HG03045 (cell line): ENCODE measurements around the gene CIAPIN1.

Experiments
- ATAC-seq: cut with Tn5 transposase; IDR thresholded peaks from one replicate; pipeline ENCODE4 v1.9.1; 2021; ENCODE audit warnings: mild to moderate bottlenecking, moderate library complexity; ENCODE audit not compliant: unreplicated experiment

CIAPIN1 gene

DNA sequence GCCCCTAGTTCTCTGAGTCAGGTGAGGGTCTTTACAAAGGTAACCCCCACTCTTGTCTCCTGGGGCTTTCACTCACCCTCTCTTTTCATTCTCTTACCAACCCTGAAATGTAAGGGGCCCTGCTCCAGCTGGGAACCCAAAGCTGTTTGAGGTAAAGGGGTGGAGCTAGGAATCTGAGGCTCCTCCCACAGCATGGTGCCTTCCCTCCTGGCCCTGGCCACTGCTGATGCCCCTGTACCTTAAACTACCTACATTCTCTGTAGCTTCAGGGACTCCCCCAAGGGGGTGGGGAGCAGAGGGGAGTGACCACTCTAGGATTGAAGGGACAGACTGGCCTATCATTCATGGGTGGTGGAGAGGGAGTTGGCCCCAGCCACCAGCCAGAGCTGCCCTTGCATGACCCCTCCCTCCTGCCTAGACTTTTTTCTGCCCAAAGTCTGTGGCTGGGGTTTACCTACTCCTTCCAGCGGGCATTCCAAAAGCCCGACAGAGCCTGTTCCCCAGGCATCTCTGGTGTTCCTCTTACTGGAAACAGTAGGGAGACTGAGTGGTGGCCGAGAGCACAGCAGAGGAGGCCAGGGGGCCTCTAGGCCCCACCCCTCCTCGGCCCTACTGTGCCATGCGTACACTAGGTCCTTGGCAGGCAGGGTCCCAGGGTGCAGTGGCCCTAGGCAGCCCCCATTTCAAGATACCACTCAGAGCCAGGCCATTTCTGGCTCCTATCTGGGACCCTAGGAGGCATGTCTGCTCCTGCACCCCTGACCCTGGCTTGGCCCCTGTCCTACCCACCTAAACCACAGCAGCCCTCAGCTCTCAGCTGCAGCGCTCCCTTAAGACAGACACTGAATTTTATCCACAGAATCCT, 29.6 kb upstream of the CIAPIN1 start:
- ATAC-seq, result no peak

DNA sequence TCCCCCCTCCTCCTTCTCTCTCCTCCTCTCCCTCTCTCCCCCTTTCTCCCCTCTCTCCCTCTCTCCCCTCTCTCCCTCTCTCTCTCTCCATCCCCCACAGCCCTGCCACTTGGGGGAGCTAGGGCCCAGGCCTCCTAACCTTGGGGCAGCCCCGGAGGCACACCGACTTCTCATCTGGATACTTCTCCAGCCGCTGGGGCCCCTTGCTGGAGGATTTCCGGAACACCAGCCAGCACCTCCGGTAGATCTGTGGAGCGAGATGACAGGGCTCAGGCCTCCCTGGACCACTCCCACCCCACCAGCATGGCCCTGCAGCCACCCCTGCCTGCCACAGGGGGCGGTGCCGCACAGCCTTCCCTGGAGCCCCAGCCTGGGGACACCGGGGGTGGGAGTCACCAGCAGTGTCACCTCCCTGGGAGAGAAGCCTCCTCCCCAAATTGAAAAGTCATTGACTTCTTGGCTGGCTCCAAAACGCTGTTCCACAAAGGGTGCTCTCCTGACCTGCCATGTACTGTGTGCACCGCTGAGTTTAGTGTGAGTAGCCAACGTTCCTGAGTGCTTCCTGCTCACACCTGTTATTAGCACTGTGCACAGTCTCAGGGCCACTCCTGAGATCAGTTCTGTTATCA, 28.6 kb upstream of the CIAPIN1 start:
- ATAC-seq, result peak; percentile 83

DNA sequence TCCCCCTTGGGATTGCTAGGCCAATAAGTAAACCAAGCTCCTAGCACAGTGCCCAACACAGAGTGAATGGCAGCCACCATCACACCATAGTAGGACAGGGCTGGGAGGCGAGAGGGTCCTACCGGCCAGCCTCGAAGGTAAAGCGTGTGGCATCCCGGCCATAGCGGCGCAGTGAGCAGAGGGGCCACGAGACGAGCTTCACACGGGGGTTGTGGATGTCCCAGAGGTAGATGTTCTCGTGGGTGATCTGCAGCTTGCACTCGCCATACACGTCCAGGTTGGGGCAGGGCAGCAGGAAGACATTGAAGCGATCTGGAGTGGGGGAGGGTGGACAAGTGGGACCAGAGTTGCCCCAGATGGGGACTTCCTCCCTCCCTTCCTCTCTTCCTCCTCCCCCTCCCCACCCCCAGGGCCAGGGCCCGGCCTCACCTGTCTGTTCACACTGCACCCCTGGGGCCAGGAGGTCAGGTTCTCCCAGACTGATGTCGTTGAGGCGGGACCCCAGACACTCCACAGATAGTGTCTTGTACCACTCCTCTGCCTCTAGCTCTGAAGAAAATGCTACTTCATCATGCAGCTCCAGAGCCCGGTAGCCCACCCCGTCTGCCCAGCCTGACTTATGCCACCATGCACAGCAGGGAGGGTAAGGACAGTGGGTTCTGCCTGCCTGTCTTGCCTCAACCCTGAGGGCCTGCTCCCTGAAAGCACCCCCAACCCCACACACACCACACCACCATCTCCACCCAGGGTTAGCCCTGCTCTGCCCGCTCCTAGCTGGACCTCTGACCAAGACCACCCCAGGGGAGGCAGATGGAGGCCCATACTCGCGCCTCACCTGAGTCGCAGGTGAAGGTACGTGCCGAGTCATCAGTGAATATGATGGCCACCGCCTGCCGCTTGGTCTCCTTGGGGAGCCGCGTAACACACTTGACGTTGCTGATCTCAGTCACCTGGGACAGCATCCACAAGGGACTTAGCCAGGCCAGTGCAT, 27.8 kb upstream of the CIAPIN1 start:
- no peak for ATAC-seq

DNA sequence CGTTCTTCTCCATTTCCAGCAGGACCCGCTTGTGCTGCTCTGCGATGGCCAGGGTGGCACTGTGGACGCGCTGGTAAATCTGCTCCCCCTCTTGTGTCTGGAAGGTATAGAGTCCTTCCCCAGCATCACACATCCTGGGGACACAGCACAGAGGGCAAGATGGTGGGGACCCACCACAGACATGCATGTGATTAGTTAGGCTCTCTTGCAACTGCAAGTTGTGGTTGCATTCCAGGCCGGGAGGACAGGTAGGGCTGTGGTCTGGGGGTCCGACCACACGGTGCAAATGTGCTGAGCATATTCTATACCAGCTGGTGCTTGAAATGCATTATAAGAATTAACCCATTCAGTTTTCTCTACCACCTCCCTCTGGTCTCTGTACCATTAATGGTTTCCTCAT, 26.7 kb upstream of the CIAPIN1 start:
- no peak for ATAC-seq

DNA sequence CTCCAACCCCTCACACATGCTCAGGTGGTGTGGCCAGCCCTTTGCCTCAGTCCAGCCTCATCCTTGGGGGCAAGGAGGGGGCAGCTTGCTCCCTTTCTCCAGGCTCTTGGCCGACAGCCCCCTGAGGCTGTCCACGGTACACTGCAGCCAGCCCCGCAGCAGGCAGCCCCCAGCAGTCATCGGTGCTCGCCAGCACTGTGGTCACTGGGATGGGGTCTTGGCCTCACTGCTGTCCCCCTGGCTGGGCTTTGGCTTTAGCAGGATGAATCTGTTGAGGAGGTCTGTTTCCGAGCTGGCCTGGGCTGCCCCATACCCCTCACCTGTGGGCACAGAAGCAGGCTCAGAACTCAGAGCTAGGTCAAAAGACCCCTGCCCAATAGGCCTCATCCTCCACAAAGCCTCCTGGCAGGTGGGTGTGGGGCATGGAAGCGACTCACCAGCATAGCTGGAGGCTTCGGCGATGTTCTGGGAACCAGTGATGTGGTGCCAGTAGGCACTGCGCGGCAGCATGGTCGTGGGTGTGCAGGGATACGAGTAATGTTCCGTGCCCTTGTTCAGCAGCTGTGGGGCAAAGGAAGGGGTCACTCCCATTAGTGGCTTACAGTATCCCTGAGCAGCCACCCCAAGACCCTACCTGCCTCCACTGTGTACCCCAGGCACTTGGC, 26.1 kb upstream of the CIAPIN1 start:
- ATAC-seq, result no peak

DNA sequence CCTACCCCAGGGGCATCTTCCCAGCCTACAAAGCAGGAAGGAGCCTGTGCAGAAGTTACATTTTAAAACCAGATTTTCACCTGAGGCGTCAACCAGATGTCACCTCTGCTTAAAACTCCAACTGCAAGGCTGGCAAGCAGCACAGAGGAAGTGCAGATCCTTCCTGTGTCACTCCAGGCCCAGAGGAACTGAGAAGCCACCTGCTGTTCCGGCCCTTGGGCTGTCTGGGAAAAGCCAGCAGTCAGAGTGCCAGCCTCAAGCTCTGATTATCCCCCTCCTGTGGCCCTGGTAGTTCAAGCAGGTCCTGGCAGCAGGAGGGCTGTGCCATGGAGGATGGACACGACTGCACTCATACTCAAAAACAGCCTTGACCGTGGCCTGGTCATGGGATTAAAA, 25.5 kb upstream of the CIAPIN1 start:
- ATAC-seq, result no peak

DNA sequence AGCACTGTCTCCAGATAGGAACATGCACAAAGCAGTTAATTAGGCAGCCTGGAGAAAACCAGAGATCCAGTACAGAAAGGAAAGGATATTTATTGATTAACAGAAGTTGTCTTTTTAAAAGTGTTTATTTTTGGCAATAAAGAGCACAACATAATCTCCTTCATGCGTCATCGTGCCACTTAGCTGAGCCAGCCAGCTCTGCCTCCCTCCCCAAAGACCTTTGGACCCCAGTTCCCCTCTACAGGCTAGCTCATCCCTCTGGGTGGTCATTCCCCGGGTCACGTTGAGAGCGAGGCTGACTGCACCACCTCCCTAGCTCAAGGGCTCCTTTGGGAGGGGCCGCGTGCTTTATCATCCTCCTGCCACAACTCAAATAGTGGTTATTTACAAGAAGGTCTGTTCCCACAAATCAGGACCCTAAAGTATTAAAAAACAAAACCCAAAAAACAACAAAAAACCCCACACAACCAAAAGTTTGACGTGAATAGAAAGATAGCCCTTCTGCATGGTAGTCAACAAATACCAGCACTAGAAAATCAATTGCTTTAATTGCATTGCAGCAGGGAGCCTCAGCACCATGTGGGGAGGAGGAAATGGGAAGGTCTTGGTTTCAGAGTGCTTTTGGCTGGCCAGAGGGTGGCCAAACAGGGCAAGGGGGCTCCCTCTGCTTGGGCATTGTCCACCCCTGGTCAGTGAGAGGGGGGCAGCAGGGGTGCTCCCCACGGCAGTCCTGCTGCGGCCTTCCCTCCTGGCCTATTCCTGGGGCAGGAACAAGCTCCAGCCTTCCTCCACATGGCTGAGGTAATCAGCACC, 24.9 kb upstream of the CIAPIN1 start:
- no peak for ATAC-seq

DNA sequence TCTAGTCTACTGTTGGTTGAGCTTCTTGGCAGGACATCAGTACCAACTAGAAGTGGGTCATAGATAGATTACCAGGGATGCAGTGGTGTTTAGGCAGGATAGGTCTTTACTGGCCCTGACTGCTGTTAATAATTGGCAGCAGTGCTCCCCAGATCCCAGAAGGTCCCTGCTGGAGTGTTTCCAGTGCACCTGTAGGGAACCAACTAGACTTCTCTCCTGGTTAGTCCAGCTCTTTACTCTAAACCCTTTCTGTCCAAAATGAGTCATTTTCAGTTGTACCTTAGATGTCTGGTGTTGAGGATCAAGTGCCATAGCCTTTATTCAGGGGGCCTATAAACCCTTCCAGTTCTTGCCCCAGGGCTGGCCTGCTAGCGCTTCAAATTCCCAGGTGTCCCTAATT, 24.0 kb upstream of the CIAPIN1 start:
- no peak for ATAC-seq

DNA sequence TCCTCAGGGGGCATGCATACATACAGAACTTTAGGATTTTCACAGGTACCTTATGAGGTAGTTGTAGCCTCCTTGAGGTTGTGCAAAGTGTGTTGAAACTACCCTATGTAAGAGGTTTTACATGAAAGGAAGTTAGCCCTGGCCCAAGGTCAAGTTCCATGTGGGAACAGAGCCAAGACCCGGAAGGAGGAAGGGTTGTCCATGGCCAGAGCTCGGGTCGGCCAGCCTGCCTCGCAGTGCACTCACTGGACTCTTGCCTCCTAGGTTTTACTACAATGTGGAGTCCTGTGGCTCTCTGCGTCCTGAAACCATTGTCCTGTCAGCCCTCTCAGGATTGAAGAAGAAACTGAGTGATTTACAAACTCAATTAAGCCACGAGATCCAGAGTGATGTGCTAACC, 23.5 kb upstream of the CIAPIN1 start:
- no peak for ATAC-seq

DNA sequence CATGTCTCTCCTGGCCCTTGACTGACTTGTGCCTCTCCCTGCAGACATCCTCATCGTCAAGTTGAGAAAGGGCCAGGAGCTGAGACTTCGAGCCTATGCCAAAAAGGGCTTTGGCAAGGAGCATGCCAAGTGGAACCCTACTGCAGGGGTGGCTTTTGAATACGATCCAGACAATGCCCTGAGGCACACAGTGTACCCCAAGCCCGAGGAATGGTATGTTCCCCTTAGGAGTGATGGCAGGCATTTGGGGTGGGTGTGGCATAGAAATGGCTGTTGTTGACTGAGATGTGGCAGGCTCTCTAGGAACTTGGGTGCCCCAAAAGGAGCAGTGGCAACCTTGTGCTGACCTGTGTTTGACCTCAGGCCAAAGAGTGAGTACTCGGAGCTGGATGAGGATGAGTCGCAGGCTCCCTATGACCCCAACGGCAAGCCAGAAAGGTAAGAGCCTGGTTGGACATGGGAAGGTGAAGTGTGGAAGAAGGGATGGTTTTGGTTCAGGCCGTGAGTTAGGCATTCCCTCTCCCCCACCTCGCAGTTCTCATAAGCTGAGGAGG, 22.8 kb upstream of the CIAPIN1 start:
- ATAC-seq, result no peak

DNA sequence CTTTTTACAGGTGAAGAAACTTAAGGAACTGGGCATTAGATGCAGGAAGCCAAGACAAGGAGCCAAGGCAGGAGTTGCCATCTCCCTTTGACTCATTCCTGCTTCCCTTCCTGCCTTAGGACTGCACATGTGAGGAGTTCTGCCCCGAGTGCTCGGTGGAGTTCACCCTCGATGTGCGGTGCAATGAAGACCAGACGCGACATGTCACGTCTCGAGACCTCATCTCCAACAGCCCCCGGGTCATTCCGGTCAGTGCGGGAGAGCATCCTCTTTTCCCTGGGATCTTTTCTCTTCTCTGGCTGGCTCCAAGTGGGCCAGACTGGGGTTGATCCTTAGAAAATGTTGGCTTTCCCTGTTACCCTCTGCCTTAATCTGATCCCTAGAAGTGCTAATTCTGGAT, 21.9 kb upstream of the CIAPIN1 start:
- ATAC-seq, result no peak

DNA sequence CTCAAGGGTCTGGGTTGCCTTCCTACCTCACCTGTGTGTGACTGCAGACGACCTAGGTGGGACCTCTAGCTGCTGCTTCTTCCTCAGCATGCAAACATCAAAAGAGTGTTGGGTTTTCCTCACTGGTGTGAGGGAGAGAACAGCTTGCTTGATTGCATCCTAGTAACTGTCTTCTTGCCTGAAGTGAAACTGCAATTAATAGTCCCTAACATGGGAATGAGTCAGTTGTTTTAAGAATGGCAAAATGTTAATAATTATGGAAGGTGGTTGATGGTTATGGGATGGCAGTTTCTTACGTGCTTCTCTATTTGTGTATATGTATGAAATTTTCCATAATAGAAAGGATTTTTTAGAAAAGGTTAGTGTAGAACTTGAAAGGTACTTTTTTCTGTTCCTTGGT, 21.2 kb upstream of the CIAPIN1 start:
- ATAC-seq, result no peak

DNA sequence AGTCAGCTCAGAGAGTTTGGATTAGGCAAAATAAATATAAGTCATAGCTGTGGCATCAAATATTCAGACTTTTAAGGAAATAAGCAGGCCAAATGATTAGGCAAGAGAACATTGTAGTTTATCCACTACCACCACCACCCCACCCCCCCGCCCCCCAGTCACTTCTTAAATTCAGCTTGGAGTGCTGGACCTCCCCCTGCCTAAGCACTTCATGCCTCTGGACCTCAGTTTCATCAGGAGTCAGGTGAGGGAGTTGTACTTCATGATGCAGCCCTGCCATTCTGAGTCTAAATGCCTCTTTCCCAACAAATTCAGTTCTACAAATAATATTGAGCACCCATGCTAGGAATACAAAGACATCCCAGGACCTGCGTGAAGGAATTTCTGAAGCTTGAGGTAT, 17.3 kb upstream of the CIAPIN1 start:
- ATAC-seq, result no peak

DNA sequence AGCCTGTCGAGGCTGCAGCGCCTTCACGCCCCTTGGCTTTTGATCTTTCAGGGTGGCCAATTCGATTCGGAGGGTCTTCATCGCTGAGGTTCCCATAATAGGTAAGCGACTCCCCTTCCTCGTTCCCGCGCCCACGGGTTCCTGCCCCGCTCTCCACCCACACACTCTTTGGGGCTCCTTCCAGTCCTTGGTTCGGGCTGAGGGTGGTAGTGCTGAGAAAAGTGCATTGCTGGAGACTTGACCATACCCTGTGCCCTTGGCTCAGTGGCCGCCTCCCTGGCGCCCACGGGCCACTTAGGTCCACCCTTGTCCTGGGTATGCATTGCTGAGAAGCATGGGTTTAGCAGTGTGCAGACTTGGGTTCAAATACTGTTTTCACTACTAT, 15.8 kb upstream of the CIAPIN1 start:
- ATAC-seq, result no peak

DNA sequence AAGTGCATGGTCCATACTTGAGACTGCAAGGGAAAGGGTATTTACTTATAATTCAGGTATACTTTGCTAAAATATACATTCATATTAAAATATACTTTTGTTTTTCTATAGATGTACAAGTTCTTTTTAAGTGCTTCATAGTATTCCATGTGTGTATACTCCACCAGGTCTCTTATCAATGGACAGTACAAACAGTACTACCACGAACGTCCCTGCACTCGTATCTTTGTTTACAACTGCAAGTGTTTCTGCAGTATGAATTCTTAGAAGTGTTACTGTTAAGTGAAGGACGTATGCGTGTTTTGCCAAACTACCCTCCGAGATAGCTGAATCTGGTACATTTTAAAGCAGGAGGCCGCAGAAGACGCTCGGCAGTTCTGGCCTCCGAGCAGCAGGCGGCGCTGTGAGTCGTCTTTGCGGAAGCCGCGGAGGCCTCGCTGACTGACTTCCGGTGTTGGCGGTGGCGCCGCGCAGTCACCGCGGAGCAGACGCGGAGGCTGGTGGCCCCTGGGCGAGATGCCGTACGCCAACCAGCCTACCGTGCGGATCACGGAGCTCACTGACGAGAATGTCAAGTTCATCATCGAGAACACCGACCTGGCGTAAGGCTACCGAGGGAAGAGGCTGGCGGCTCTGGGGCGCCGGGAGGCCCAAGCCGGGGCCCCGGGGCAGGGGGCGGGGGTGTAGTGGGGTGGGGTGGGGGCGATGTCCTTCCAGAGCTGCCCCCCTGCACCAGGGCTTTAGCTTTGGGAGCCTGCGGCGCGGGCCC, 15.2 kb upstream of the CIAPIN1 start, which contains the start of gene POLR2C:
Gene POLR2C, plus strand, starts transcription at position 471 of the 769 bp plus-strand sequence. Its CDS starts 46 bp downstream, at position 517.
- ATAC-seq, result peak; percentile 89

DNA sequence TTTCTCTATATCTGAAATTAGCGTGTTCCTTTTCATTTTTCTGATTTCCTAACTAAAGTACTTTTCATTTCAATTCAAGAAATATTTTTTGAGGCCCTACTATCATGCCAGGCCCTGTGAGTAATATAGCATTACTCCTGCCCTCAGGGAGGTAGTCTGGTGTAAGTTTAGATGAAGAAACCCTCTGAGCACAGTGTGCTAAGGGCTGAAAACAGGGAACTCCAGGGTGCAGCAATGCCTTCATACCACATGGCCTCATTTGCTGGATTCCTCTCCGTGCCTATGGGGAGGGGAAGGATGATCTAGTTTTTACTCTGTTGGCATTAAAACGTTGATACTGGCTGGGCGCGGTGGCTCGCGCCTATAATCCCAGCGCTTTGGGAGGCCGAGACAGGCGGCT, 4.8 kb upstream of the CIAPIN1 start:
- ATAC-seq, result no peak

DNA sequence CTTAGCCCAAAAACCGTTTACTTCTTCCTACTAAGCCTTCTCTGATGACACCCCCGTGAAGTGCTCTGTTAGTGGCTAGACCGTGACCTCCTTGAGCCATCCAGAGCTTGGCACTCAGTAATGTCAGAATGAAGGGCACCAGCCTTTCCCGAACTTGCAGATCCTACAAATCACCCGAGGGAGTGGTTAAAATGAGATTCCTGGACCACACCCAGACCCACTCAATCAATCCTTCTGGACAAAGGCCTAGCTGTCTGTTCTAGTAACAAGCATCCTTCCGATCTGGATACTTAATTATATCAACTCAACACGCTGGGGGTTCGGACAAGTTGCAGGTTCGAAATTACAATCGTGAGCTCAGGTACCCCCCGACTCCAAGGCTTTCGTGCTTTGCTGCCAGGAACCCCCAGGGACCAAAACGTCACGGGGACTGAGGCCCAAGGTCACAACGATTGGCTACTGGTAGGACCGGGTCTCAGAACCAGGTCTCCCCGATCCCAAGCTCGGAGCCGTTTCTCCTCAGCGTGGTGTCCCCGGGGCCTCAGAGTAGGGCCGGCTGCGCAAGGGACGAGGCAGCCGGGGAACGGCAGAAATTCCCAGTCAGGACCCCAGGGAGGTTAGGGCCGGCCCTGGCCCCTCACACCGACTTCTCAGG, 527 bp downstream of the CIAPIN1 start:
- peak; percentile 33 for ATAC-seq

DNA sequence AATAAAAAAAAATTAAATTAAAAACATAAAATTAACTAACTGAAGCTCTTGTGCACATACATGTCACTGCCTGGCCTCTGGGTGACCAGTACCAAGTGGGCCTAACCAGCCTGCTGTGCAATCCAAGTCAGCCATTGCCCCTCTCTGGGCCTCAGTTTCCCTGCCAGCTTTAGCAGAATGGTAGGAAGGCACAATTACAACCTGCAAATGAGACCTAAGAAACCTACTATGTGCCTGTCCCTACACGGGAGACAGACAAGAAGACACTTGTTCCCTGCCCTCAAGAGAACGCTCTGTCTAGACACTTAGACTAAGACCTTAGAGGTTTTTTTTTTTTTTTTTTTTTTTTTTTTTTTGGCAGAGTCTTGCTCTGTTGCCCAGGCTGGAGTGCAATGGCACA, 1.7 kb downstream of the CIAPIN1 start:
- ATAC-seq, result no peak
